Fibroblast of pulmonary artery (primary cell): Measurements from ENCODE around the gene TBC1D10A.
A peak's percentile ranks its signal among the peaks of the same experiment; 100 is the strongest.

Experiments used
- DNase-seq: peaks from one replicate; pipeline ENCODE4 v3.0.0-alpha.2; 2010; ENCODE audit warnings: low read depth
- H3K4me3 ChIP-seq: replicated peaks from 2 replicates; pipeline ENCODE4 v1.5.1; 2011; ENCODE audit warnings: low read depth, mild to moderate bottlenecking, control low read depth, low read length, moderate library complexity
- TF ChIP-seq, protein P1 (sequence below): IDR thresholded peaks from 2 replicates; pipeline ENCODE4 v1.5.1; 2011; ENCODE audit warnings: mild to moderate bottlenecking, control low read depth, low read length, inconsistent platforms; ENCODE audit errors: missing control alignments

TBC1D10A gene, protein sequence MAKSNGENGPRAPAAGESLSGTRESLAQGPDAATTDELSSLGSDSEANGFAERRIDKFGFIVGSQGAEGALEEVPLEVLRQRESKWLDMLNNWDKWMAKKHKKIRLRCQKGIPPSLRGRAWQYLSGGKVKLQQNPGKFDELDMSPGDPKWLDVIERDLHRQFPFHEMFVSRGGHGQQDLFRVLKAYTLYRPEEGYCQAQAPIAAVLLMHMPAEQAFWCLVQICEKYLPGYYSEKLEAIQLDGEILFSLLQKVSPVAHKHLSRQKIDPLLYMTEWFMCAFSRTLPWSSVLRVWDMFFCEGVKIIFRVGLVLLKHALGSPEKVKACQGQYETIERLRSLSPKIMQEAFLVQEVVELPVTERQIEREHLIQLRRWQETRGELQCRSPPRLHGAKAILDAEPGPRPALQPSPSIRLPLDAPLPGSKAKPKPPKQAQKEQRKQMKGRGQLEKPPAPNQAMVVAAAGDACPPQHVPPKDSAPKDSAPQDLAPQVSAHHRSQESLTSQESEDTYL

DNA sequence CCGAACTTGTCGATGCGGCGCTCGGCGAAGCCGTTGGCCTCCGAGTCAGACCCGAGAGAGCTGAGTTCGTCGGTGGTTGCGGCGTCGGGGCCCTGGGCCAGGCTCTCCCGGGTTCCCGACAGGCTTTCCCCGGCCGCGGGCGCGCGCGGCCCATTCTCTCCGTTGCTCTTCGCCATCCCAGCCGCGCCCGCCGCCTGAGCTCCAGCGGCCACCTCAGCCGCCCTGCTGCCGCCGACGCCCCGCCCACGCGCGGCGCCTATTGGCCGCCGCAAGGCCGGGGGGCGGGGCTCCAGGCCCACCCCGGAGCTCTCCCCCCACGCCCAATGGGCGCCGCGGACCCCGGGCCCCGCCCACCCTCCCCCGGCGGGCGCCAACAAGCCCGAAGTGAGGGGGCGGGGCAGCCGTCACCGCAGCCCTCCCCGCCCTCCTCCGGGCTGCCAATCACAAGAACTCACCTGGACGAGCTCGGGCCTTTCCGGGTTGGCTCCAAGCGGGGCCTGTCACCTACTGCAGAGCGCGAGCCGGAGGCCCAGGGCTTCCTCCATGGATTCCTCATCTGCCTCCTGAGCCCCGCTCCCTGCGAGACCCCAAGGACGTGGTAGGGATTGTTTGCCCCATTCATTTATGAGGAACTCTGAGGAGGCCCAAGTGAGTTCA is at the start of gene TBC1D10A:
Gene TBC1D10A (minus strand): TSS at position 236 of the 657 bp plus-strand sequence. CDS start 60 bp downstream, at position 176.
- TF ChIP-seq, protein P1, sequence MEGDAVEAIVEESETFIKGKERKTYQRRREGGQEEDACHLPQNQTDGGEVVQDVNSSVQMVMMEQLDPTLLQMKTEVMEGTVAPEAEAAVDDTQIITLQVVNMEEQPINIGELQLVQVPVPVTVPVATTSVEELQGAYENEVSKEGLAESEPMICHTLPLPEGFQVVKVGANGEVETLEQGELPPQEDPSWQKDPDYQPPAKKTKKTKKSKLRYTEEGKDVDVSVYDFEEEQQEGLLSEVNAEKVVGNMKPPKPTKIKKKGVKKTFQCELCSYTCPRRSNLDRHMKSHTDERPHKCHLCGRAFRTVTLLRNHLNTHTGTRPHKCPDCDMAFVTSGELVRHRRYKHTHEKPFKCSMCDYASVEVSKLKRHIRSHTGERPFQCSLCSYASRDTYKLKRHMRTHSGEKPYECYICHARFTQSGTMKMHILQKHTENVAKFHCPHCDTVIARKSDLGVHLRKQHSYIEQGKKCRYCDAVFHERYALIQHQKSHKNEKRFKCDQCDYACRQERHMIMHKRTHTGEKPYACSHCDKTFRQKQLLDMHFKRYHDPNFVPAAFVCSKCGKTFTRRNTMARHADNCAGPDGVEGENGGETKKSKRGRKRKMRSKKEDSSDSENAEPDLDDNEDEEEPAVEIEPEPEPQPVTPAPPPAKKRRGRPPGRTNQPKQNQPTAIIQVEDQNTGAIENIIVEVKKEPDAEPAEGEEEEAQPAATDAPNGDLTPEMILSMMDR, result no peak
- DNase-seq, result peak; percentile 87
- peak within 1 kb of the TSS; percentile 77 for H3K4me3 ChIP-seq

DNA sequence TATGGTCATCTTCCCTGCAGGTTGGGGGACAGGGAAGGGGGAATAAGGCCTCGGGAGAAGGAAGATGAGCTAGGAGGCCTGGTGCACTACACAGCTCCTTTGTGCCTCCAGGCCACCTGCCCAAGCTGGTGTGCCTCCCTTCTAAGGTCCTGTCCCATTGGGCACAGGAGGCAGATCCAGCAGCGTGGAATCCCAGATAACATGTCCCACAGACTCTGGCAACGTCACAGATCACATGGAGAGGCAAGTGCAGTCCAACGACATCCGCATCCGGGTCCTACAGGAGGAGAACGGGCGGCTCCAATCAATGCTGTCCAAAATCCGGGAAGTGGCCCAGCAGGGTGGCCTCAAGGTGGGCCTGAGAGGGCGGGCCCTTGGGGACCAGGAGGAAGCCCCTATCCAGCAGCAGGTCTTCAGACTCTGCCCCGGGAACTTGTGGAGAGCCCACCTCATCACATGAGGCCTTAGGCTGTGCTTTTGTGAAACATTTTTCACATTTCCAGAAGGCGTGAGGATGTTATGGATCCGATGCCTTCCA is 48.6 kb upstream of the TBC1D10A start:
- DNase-seq, result no peak
- H3K4me3 ChIP-seq, result no peak overlapping the region
- TF ChIP-seq, protein P1, result no peak

DNA sequence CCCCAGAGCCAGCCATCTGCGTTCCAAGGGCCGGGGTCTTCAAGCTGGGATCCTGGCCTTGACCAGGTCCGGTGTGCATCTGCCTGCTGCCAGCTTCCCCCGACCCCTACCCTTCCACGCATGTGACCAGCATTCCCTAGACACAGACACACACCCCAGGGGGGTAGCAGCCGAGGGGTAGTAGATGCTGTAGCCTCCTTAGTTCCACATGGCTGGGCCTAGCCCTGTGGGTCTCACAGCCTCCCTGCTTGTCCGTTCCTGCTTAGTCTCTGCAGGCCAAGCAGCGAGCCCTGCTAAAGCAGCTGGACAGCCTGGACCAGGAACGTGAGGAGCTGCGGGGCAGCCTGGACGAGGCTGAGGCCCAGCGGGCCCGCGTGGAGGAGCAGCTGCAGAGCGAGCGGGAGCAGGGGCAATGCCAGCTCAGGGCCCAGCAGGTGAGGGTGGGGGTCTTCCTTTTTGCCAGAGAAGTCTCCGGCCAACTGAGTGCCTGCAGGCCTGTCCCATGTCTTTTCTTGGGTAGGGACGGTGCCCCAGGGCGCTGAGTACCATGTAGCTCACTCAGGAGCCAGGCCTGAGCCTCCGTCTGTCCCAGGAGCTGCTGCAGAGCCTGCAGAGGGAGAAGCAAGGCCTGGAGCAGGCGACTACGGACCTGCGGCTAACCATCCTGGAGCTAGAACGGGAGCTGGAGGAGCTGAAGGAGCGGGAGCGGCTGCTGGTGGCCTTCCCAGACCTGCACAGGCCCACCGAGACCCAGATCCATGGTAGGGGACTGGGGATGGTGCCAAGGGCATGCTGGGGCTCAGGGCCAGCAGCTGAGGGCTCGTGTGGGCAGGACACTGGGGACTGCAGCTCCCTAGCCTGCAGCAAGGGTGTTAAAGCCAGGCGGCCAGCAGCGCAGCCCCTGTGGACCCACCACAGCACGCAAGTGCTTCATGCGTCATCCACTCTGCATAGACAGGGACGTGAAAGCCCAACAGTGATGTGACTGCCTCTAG is 46.9 kb upstream of the TBC1D10A start:
- no peak for DNase-seq
- TF ChIP-seq, protein P1, result no peak
- no peak overlapping the region for H3K4me3 ChIP-seq

DNA sequence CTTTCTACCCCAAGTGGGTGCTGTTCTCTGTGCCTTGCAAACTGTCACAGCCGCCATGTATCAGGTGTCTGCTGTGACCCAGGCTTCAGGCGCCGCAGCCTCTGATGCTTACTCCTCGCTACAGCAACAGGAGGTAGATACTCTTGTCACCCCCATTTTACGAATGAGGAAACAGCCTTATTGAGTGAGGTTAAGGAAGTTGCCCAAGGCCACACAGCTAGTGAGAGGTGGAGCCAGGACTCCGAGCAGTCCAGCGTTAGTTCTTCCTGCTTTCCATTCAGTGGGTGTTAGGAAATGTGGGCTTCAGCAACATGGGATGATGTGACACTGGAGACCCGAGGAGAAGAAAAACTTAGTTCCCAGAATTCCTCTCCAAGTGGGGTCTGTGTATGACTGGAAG is 46.2 kb upstream of the TBC1D10A start:
- no peak overlapping the region for H3K4me3 ChIP-seq
- no peak for DNase-seq
- TF ChIP-seq, protein P1, result no peak

DNA sequence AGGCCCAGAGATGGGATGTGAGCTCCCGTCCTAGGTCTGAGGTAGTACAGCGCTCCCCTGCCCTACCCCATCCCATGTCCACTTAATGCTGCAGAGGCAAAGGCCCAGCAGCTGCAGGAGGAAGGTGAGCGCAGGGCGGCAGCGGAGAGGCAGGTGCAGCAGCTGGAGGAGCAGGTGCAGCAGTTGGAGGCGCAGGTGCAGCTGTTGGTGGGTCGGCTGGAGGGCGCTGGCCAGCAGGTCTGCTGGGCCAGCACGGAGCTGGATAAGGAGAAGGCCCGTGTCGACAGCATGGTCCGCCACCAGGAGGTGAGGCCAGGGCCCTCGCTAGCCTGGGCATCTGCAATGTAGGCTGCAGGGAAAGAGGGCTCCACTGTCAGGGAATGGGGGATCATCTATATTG is 45.2 kb upstream of the TBC1D10A start:
- DNase-seq, result no peak

More for the DNA sequence above, 45.2 kb upstream of the TBC1D10A start:
- TF ChIP-seq, protein P1, result no peak
- no peak overlapping the region for H3K4me3 ChIP-seq
